Small intestine (tissue), 7 donors: Measurements from ENCODE around the gene CLCN4. TPM values are rescaled to one million over a fixed set of nuclear protein-coding genes. Genes with fewer than 3 reads are reported as not detected.

Experiments
- DNase-seq, 2 donors: peaks; one replicate each; pipeline versions ENCODE4 v3.0.0 to v3.0.0-alpha.2; 2013
- FAIRE-seq: peaks from 2 replicates; lab custom pipeline; 2012; peaks lifted over from hg19 to GRCh38; lab: Jason Lieb, UNC
- H3K27ac ChIP-seq, 3 donors: one replicate each; pipeline ENCODE4 v1.5.1; 2013; ENCODE audit warnings: low read length in 2 of 3, mild to moderate bottlenecking in 2 of 3, control low read depth in 1 of 3, inconsistent platforms in 1 of 3, low read depth in 1 of 3, moderate library complexity in 1 of 3
- H3K27me3 ChIP-seq, 3 donors: one replicate each; pipeline ENCODE4 v1.6.1; 2013; ENCODE audit warnings: low read length in 3 of 3, inconsistent platforms in 1 of 3; ENCODE audit not compliant: control insufficient read depth in 3 of 3, insufficient read depth in 3 of 3
- H3K36me3 ChIP-seq, 3 donors: one replicate each; pipeline ENCODE4 v1.6.1; 2013; ENCODE audit warnings: low read length in 3 of 3, inconsistent platforms in 1 of 3, low read depth in 1 of 3, mild to moderate bottlenecking in 1 of 3, moderate library complexity in 1 of 3; ENCODE audit not compliant: control insufficient read depth in 3 of 3, insufficient read depth in 2 of 3
- H3K4me1 ChIP-seq, 3 donors: one replicate each; pipeline ENCODE4 v1.6.1; 2013; ENCODE audit warnings: low read length in 2 of 3, inconsistent platforms in 1 of 3, low read depth in 1 of 3, mild to moderate bottlenecking in 1 of 3, moderate library complexity in 1 of 3; ENCODE audit not compliant: control insufficient read depth in 3 of 3, insufficient read depth in 2 of 3
- H3K4me3 ChIP-seq, 3 donors: one replicate each; pipeline ENCODE4 v1.5.1; 2013; ENCODE audit warnings: low read length in 3 of 3, control low read depth in 1 of 3, inconsistent platforms in 1 of 3, low read depth in 1 of 3, mild to moderate bottlenecking in 1 of 3, moderate library complexity in 1 of 3
- H3K9me3 ChIP-seq, 2 donors: one replicate each; pipeline ENCODE4 v1.6.1; 2013; ENCODE audit warnings: low read depth in 1 of 2, low read length in 1 of 2; ENCODE audit not compliant: control insufficient read depth in 2 of 2, insufficient read depth in 1 of 2
- WGBS, 3 donors: extraction: QIAGEN DNeasy Blood & Tissue Kit; methylation state at CpG; one replicate each; pipeline ENCODE4 v1.1.7; 2013; 5-methylcytosine and 5-hydroxymethylcytosine counted together
- polyA plus RNA-seq, 4 donors: library from polyadenylated mRNA; stranded (reverse) in 3 of 4; unstranded in 1 of 4; fragments of 200-250 nt in 3 of 4; fragments of 120-200 nt in 1 of 4; gene quantifications; one replicate each; pipeline versions ENCODE4 v1.2.1 to v1.2.3, GENCODE V29; 2013
- donor health status: healthy with polysubstance abuse.
- donor health status: control.
- donor health status: control.
- donor health status: Bipolar disorder and iron deficiency.
- donor health status: healthy.

Gene CLCN4
- polyA plus RNA-seq, 4 donors: under 0.01 to 2.7 (median 0.70) TPM; not detected in 1

DNA sequence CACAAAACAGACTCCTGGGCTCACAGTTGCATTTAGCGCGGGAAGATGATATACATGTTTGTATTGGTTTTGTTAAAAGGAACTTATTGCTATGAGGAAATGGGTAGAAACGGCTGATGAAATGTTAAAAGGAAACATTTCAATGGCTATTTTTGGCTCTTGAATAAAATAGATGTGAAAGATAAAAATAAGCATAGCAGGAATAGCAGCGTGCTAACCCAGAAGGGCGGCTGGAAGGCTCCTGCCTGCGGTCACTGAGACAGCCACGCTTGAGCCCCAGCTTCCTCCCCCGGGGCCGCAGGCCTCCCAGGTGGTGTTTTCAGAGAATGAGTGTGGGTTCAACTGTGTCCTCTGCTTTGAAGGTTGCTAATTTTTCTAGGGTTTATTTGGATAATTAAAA is 35.0 kb upstream of the CLCN4 start:
- Histone ChIP-seq H3K36me3 (peaks cover 0 to 28% (median 0%) of the 10 kb centered on the region in 3 donors), H3K27ac (peak overlapping the region in 1 of 3 donors; percentile 8), H3K9me3 (peaks cover 0 to 40% of the 10 kb centered on the region in 2 donors), H3K27me3 (no peaks in the 10 kb centered on the region), H3K4me3 (no peak overlapping the region), H3K4me1 (no peaks in the 10 kb centered on the region)
- DNase-seq (no peak), FAIRE-seq (no peak)
- 60 to 89% (median 79%) methylated on average over 9 of the region's 9 CpGs for WGBS, 3 donors

GRCh38 chrX:10124506-10125247 is 32.1 kb upstream of the CLCN4 start:
- FAIRE-seq (no peak), DNase-seq (no peak)
- Histone ChIP-seq H3K27ac (no peak overlapping the region), H3K27me3 (no peaks in the 10 kb centered on the region), H3K9me3 (peaks cover 0 to 20% of the 10 kb centered on the region in 2 donors), H3K4me3 (no peak overlapping the region), H3K36me3 (peaks cover 0 to 22% (median 0%) of the 10 kb centered on the region in 3 donors), H3K4me1 (no peaks in the 10 kb centered on the region)
- WGBS, 3 donors: 93 to 96% (median 93%) methylated on average over 20 of the region's 20 CpGs

- WGBS, 3 donors: 92 to 97% (median 96%) methylated on average over 9 to 13 of the region's 13 CpGs
- Histone ChIP-seq H3K4me3 (no peak overlapping the region), H3K27me3 (no peaks in the 10 kb centered on the region), H3K9me3 (peaks cover 0 to 14% of the 10 kb centered on the region in 2 donors), H3K36me3 (peaks cover 0 to 27% (median 0%) of the 10 kb centered on the region in 3 donors), H3K27ac (no peak overlapping the region), H3K4me1 (no peaks in the 10 kb centered on the region)
- DNase-seq (no peak), FAIRE-seq (no peak)
Observed at GRCh38 chrX:10125248-10125615, 31.5 kb upstream of the CLCN4 start.

GRCh38 chrX:10126044-10126443 is 30.7 kb upstream of the CLCN4 start:
- no peak overlapping the region for H3K27ac ChIP-seq
- DNase-seq (no peak), FAIRE-seq (no peak)
- peaks cover 0 to 28% (median 0%) of the 10 kb centered on the region in 3 donors for H3K36me3 ChIP-seq
- no peak overlapping the region for H3K4me3 ChIP-seq
- peaks cover 0 to 8% of the 10 kb centered on the region in 2 donors for H3K9me3 ChIP-seq
- H3K27me3 ChIP-seq: no peaks in the 10 kb centered on the region
- WGBS, 3 donors: 86 to 95% (median 90%) methylated on average over 23 of the region's 23 CpGs
- H3K4me1 ChIP-seq: no peaks in the 10 kb centered on the region

DNA sequence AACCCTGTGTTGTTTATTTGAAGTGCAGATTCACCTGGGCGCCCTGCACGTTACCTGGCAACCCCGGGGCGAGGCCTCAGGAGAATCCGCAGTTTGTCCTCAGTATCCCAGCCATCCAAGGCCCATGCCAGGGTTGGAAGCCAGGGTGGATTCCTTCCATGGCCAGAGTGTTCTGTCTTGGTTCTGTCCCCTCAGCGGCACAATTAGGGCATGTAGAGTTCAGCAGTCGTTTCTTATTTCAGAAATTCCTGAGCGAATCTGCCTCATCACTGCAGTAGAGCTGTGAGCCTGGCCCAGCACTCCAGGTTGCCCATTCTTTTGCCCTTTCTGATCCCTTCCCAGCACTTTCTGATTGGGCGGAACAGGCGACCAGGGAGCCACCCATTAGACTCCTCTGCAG is 29.9 kb upstream of the CLCN4 start:
- no peak for DNase-seq
- Histone ChIP-seq H3K36me3 (peaks cover 0 to 25% (median 0%) of the 10 kb centered on the region in 3 donors), H3K4me3 (no peak overlapping the region), H3K9me3 (peaks cover 0 to 3% of the 10 kb centered on the region in 2 donors), H3K4me1 (no peaks in the 10 kb centered on the region), H3K27ac (no peak overlapping the region), H3K27me3 (no peaks in the 10 kb centered on the region)
- FAIRE-seq: no peak
- 94 to 96% (median 95%) methylated on average over 10 of the region's 10 CpGs for WGBS, 3 donors

DNA sequence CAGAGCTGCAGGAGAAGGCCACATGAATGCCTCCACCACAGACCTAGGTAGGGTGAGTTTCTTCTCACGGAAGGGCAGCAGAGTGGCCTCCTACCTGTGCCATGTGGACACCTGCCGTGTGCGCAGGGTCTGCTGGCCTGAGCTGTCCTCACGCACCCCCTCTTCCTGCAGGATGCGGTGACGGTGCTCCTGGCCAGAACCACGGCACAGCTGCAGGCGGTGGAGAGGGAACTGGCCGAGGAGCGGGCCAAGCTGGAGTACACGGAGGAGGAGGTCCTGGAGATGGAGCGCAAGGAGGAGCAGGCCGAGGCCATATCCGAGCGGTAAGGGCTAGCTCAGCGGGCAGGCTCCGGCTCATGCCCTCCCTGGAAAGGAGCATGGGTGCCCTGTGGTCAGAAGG is 28.4 kb upstream of the CLCN4 start:
- H3K36me3 ChIP-seq: peaks cover 0 to 25% (median 0%) of the 10 kb centered on the region in 3 donors
- no peak overlapping the region for H3K4me3 ChIP-seq
- no peak for FAIRE-seq
- H3K27ac ChIP-seq: no peak overlapping the region
- DNase-seq: no peak
- no peaks in the 10 kb centered on the region for H3K27me3 ChIP-seq
- H3K4me1 ChIP-seq: no peaks in the 10 kb centered on the region
- peaks cover 0 to 5% of the 10 kb centered on the region in 2 donors for H3K9me3 ChIP-seq
- WGBS, 3 donors: 93 to 100% (median 95%) methylated on average over 16 to 17 of the region's 17 CpGs

- Histone ChIP-seq H3K4me1 (no peaks in the 10 kb centered on the region), H3K36me3 (peaks cover 0 to 23% (median 0%) of the 10 kb centered on the region in 3 donors), H3K27ac (no peak overlapping the region), H3K4me3 (no peak overlapping the region), H3K9me3 (peaks cover 0 to 9% of the 10 kb centered on the region in 2 donors), H3K27me3 (no peaks in the 10 kb centered on the region)
- WGBS, 3 donors: 94 to 97% (median 94%) methylated on average over 12 of the region's 12 CpGs
- FAIRE-seq (no peak), DNase-seq (no peak)
Observed at GRCh38 chrX:10129229-10129628, 27.5 kb upstream of the CLCN4 start.

DNA sequence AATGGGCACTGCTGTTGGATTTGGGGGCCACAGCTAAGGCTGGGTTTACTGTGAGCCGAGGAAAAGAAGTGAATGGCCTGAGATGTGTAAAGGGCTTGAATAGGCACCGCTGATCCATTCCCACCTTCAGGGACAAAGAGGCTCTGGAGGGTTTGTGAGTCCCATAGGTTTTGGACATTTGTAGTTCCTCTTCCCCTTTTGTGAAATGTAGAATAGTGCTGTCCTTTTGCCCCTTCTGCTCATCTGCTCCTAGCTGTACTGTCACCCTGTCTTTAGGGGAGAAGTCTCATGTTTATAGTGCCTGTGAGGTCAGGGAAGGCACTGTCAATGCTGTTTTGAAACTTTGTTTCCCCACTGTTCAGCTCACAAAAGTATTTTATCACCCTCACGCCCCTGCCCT is 26.4 kb upstream of the CLCN4 start:
- Histone ChIP-seq H3K36me3 (peaks cover 0 to 20% (median 0%) of the 10 kb centered on the region in 3 donors), H3K9me3 (peaks cover 0 to 9% of the 10 kb centered on the region in 2 donors), H3K4me1 (no peaks in the 10 kb centered on the region), H3K27ac (no peak overlapping the region), H3K27me3 (no peaks in the 10 kb centered on the region), H3K4me3 (no peak overlapping the region)
- WGBS, 3 donors: 78 to 88% (median 86%) methylated on average over 3 of the region's 3 CpGs
- no peak for DNase-seq
- no peak for FAIRE-seq
